KBM-7 (cell line): ENCODE data around the gene TPRKB.
A peak's percentile ranks its signal among the peaks of the same experiment; 100 is the strongest.
"Not testable (repeated sequence)": the region's sequence is repeated elsewhere in the genome, so short reads cannot be mapped to it uniquely, and the experiment has no call there.

Experiments used
- DNase-seq: peaks from one replicate; pipeline ENCODE4 v3.0.0-alpha.2; 2015
- in situ Hi-C: fragments of 300-500 bp; cut with MboI; formaldehyde crosslinking; loops from 2 replicates; pipeline ENCODE4 v1.14.3; 2020; ENCODE audit warnings: low sequenced_read_pairs, low pct_unique_long_range_greater_than_20kb, mixed read lengths

The TPRKB gene

GRCh38 chr2:73702852-73703493 lies 34.2 kb downstream of the TPRKB start:
- DNase-seq, in situ Hi-C loops: not testable (repeated sequence)

GRCh38 chr2:73701968-73702665 lies 35.0 kb downstream of the TPRKB start:
- no peak for DNase-seq

GRCh38 chr2:73701448-73701765 lies 35.7 kb downstream of the TPRKB start:
- in situ Hi-C loops, DNase-seq: not testable (repeated sequence)

More at GRCh38 chr2:73701968-73702665, 35.0 kb downstream of the TPRKB start:
- in situ Hi-C loops, result no loop called here

- DNase-seq, result no peak
- in situ Hi-C loops, result no loop called here
These were observed 36.3 kb downstream of the TPRKB start for GRCh38 chr2:73700661-73701447.

GRCh38 chr2:73700131-73700611 lies 37.0 kb downstream of the TPRKB start:
- in situ Hi-C loops, result no loop called here

GRCh38 chr2:73699437-73699836 lies 37.7 kb downstream of the TPRKB start:
- no peak for DNase-seq
- in situ Hi-C loops, result no loop called here

More at GRCh38 chr2:73700131-73700611, 37.0 kb downstream of the TPRKB start:
- peak; percentile 20 for DNase-seq

GRCh38 chr2:73698101-73698500 lies 39.0 kb downstream of the TPRKB start:
- in situ Hi-C loops, result no loop called here
- no peak for DNase-seq

- DNase-seq, result no peak
- in situ Hi-C loops, result no loop called here
These were observed 39.5 kb downstream of the TPRKB start for GRCh38 chr2:73697606-73698005.

GRCh38 chr2:73696985-73697384 lies 40.2 kb downstream of the TPRKB start:
- in situ Hi-C loops, DNase-seq: not testable (repeated sequence)

- DNase-seq, in situ Hi-C loops: not testable (repeated sequence)
These were observed 40.6 kb downstream of the TPRKB start for GRCh38 chr2:73696521-73696920.

GRCh38 chr2:73690372-73691088 lies 46.6 kb downstream of the TPRKB start:
- DNase-seq, result peak; percentile 71
- in situ Hi-C loops, result not testable (repeated sequence)

GRCh38 chr2:73688494-73688893 lies 48.7 kb downstream of the TPRKB start:
- in situ Hi-C loops, DNase-seq: not testable (repeated sequence)

- DNase-seq, result no peak
- in situ Hi-C loops, result no loop called here
These were observed 51.2 kb downstream of the TPRKB start for GRCh38 chr2:73685764-73686438.

GRCh38 chr2:73684905-73685304 lies 52.2 kb downstream of the TPRKB start:
- DNase-seq, in situ Hi-C loops: not testable (repeated sequence)

GRCh38 chr2:73684325-73684724 lies 52.8 kb downstream of the TPRKB start:
- in situ Hi-C loops, DNase-seq: not testable (repeated sequence)

- DNase-seq, result peak; percentile 66
- in situ Hi-C loops, result not testable (repeated sequence)
These were observed 57.1 kb downstream of the TPRKB start for GRCh38 chr2:73679951-73680571.
